ENCODE results near the gene YPEL2.

- TF ChIP-seq CTCF (IDR thresholded peaks at IDR 0.05) (no peak), POLR2A (IDR thresholded peaks at IDR 0.05) (no peak)
Observed at GRCh38 chr17:59401274-59401673, 69.8 kb downstream of the YPEL2 start.
